K562 (cell line): Measurements from ENCODE around the gene PCBP2. TPM values are rescaled to one million over a fixed set of nuclear protein-coding genes. Genes with fewer than 3 reads are reported as not detected.

Source experiments
- ATF1 ChIP-seq, 2 experiments: fragments of 450-650 bp in 1 of 2; IDR thresholded peaks; 2 replicates each; pipeline ENCODE4 v1.6.1; 2016; ENCODE audit warnings: missing compliant biosample characterization in 1 of 2, missing genetic modification characterization in 1 of 2
- BCOR ChIP-seq: fragments of 450-650 bp; IDR thresholded peaks from 2 replicates; pipeline ENCODE4 v1.6.1; 2016
- CCAR2 ChIP-seq: fragments of 200-400 bp; formaldehyde crosslinking; IDR thresholded peaks from 2 replicates; pipeline ENCODE4 v1.6.1; 2017; ENCODE audit warnings: mild to moderate bottlenecking, low read depth, low read length
- CHD2 ChIP-seq: IDR thresholded peaks from 2 replicates; pipeline ENCODE4 v1.6.1; 2011; ENCODE audit warnings: low read depth, low read length
- COPS2 ChIP-seq: fragments of 450-650 bp; conservative IDR thresholded peaks from 2 replicates; pipeline ENCODE4 v1.6.1; 2016; ENCODE audit warnings: mild to moderate bottlenecking, moderate library complexity
- DEAF1 ChIP-seq: fragments of 450-650 bp; formaldehyde crosslinking; IDR thresholded peaks from 2 replicates; pipeline ENCODE4 v1.4.0; 2020; ENCODE audit warnings: mild to moderate bottlenecking, moderate library complexity
- MBD1 ChIP-seq: fragments of 250-450 bp; sonication (Bioruptor Pico); IDR thresholded peaks from 2 replicates; pipeline ENCODE4 v1.8.0; 2022; ENCODE audit warnings: inconsistent platforms
- NR2C1 ChIP-seq, 2 experiments: fragments of 450-650 bp; IDR thresholded peaks; 2 replicates each; pipeline ENCODE4 v1.6.1; 2017; ENCODE audit warnings: mild to moderate bottlenecking in 2 of 2, antibody characterized with exemption in 1 of 2, inconsistent platforms in 1 of 2, missing compliant biosample characterization in 1 of 2, missing genetic modification characterization in 1 of 2
- PRDM10 ChIP-seq: fragments of 450-650 bp; IDR thresholded peaks from 2 replicates; pipeline ENCODE4 v1.6.1; 2018; ENCODE audit not compliant: partially characterized antibody
- SMARCE1 ChIP-seq: fragments of 450-650 bp; IDR thresholded peaks from 2 replicates; pipeline ENCODE4 v1.7.1; 2016; ENCODE audit warnings: mild to moderate bottlenecking
- SRSF1 ChIP-seq: fragments of 200-400 bp; formaldehyde crosslinking; IDR thresholded peaks from 2 replicates; pipeline ENCODE4 v1.6.1; 2017; ENCODE audit warnings: mild to moderate bottlenecking, low read depth, low read length, moderate library complexity
- ZNF174 ChIP-seq: fragments of 250-450 bp; sonication (Bioruptor Pico); IDR thresholded peaks from 2 replicates; pipeline ENCODE4 v1.4.0; 2020; ENCODE audit warnings: mild to moderate bottlenecking
- ZNF408 ChIP-seq: fragments of 250-450 bp; sonication (Bioruptor Pico); IDR thresholded peaks from 2 replicates; pipeline ENCODE4 v1.4.0; 2020; ENCODE audit warnings: low read depth, mild to moderate bottlenecking, moderate library complexity
- polyA plus RNA-seq, 8 experiments: library from polyadenylated mRNA; depleted of rRNA in 4 of 8; stranded (reverse) in 5 of 8; unstranded in 3 of 8; fragments of >200 nt; fragmentation: Nextera tagmentation in 2 of 8; fragmentation: Illumina TruSeq in 1 of 8; extraction: Ambion mirVana in 2 of 8; extraction: Trizol in 1 of 8; gene quantifications; 2 replicates each; pipeline versions ENCODE4 v1.2.1 to v1.2.3, GENCODE V29; 2011 to 2014; ENCODE audit warnings: inconsistent platforms in 1 of 8, missing spikeins in 1 of 8
- total RNA-seq, 7 experiments: library from RNA; depleted of rRNA in 6 of 7; stranded (reverse); fragments of >200 nt in 6 of 7; fragmentation: Illumina TruSeq in 2 of 7; extraction: Trizol in 2 of 7; gene quantifications; 2 replicates each; pipeline versions ENCODE4 v1.2.1 to v1.2.3, GENCODE V29; 2011 to 2021; ENCODE audit warnings: low replicate concordance in 1 of 7

PCBP2 gene
- total and polyA plus RNA-seq, 9 of the 15 experiments (the other 6 are each of a cell fraction or from before 2014, with no cell fraction given), result 137 to 831 (median 328) TPM

- TF ChIP-seq DEAF1 (CRISPR knock-in tag), result no peak
- TF ChIP-seq PRDM10, result peak; percentile 61
- no peak for TF ChIP-seq CCAR2
- no peak for TF ChIP-seq ZNF174 (CRISPR knock-in tag)
- TF ChIP-seq NR2C1 (IDR thresholded peaks at IDR 0.05), result 0 out of 2 replicates have a peak, but pooled peaks have one; percentile 34
- no peak for TF ChIP-seq NR2C1 (tag; IDR thresholded peaks at IDR 0.05)
- no peak for TF ChIP-seq ZNF408 (CRISPR knock-in tag)
- peak; percentile 66 for TF ChIP-seq SMARCE1
- no peak for TF ChIP-seq SRSF1
- no peak for TF ChIP-seq ATF1 (CRISPR knock-in tag; IDR thresholded peaks at IDR 0.05)
- TF ChIP-seq ATF1 (tag; IDR thresholded peaks at IDR 0.05), result no peak; the same call in 1 of the 2 replicates
- 0 out of 2 replicates have a peak, but pooled peaks have one; percentile 11 for TF ChIP-seq BCOR
- TF ChIP-seq CHD2, result peak; percentile 68
- no peak for TF ChIP-seq COPS2
- no peak for TF ChIP-seq MBD1
These were observed 10.7 kb upstream of the PCBP2 start, which contains the start of gene PRR13 (continued) for GRCh38 chr12:53441040-53441833.
